Hematopoietic multipotent progenitor cell treated with erythropoietin and hydrocortisone succinate and interleukin-3 and kit ligand, for 17 days (in vitro differentiated cells): ENCODE measurements around the gene SMPD2.

ENCODE experiments used
- DNase-seq: peaks from one replicate; pipeline ENCODE4 v3.0.0-alpha.2; 2015; ENCODE audit warnings: low spot score

The SMPD2 gene

DNA sequence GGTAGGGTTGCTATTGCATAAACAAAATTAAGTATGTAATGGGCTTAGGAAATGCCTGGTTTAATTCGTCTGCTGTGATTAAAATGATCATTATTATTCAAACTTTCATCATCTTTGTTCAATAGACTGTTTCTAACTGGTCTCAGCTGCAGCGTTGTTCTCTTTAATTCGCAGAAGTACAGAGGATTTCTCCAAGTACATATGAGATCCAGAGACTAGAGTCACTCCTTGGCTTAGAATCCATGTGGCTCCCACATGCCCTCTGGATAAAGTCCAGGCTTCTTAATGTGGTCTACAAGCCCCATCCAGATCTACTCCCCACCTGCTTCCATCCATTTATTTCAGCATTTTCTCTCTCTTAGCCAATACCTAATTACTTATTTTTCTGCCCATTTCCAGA, 43.6 kb downstream of the SMPD2 start:
- DNase-seq = no peak

DNA sequence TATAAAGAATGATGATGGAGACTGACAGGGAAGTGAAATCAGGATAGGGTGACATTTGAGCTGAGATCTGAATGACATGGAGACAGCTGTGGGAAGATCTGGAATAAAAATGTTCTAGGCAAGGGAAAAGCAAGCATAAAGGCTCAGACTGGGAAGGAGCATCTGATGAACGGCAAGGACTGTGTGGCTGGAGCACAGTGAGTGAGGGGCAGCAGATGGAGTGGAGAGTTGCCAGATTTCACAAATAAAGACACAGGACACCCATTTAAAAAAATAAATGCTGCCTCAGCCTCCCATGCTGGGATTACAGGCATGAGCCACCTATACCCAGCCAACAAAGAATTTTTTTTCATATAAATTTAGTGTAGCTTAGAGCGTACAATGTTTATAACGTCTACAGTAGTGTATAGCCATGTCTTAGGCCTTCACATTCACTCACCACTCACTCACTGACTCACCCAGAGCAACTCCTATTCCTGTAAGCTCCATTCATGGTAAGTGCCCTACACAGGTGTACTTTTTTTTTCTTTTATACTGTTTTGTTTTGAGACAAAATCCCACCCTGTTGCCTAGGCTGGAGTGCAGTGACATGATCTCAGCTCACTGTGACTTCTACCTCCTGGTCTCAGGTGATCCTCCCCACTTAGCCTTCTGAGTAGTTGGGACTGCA, 44.9 kb downstream of the SMPD2 start:
- DNase-seq = no peak

- DNase-seq = no peak
These were observed 45.5 kb downstream of the SMPD2 start for GRCh38 chr6:109486068-109486467.

GRCh38 chr6:109488001-109488400, 47.5 kb downstream of the SMPD2 start:
- DNase-seq = no peak

DNA sequence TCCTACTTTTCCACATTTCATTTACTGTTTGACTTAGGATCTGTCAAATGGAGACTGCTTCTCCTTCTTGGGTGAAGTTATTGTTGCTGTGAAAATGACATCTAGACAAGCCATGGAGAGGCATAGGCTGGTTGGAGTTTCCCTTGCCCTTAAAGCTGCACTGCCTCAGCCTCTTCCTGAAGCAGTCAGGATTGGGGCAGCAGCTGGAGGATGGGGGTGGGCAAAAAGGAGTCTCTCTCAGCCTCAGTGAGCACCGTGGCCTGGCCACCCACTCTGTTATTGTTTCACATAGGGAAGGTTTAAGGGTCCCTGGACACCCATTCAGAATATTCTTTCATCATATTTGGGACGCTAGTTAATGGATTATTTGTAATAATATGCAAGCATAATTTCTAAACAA, 50.2 kb downstream of the SMPD2 start:
- DNase-seq = no peak

DNA sequence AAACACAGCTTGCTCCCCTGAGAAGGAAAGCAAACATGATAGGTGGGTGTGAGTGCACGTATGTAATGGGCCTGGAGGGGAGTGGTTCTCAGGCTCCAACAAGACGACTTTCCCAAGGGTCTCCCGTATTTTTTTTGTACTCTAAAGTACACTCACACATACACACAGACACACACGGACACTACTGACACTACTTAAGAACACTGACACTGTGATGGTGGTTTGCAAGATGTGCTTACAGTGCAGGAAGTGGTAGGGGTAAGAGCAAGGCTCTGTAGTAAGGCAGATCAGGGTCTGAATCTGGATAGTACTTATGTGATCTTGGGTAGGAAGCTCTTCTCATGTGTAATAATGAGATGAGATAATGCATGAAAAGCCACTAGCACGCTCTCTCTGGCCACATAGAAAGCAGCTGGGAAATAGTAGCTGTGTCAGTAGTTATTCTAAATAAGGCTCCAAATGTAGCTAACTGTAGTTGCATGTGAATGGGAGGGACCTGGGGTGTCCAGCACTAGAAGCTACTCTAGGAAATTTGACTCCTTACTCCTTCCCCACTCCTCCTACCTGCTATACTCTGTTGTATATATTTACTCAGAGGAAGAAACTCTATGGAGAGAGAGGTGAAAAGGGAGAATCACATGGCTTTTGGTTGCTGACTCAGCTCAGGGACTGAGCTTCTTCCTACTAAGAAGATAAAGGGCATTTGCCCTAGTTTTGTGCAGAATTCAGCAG, 50.8 kb downstream of the SMPD2 start:
- DNase-seq = no peak
